ENCODE results near the gene PLA2G4E.
A peak's percentile ranks its signal among the peaks of the same experiment; 100 is the strongest.

The PLA2G4E gene

DNA sequence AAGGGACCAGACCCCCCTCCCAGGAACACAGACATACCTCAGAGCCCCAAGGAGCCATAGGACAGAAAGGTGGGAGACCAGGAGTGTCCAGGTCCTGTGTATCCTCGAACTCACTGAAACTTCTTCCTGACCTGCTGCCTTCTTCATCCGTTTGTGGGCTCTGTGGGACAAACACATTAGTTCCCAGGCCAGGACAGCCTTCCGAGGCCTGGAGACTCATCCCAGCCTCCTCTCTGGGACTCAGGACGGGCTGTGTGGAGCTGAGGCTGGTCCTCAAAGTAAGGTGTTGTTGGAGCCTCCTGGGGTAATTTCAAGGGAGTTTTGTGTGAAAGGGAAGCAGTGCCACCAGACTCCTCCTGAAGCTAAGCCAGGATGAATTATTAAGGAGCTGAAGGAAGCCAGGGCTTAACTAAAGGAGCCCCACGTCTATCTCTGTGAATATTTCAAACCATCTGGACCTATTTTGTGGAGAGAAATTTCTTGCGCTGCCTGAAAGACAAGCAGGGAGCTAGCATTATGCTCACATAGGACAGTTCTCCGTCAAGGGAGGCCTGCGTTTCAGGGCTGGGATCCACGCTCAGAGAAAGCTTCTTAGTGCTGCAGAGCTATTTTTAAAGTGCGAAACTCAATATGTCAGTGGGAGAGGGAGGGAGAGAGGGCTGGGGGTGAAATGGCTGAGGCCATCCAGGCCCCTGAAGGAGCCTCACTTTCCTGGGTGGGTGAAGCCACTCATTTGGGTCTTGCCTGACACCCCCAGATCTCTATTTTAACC lies 29.8 kb upstream of the PLA2G4E start:
- no peak for DNase-seq (ENCODE audit: low spot score)

DNA sequence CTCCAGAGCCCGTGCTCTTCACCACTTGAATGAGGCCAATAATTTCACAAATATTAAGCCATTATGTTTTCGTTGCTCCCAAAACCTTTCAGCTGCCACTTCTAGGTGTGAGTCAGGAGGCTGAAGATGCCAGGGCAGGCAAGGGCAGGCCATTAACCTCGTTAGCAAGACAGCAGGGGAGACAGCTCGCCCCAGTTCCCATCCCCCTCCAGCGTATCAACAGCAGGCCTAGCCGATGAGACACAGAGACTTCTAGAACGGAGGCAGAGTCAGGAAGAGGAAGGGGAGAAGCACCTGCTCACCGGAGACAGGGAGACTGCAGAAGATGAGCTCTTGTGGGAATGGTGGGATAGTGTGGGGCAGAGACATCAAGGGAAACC lies 28.0 kb upstream of the PLA2G4E start:
- DNase-seq (ENCODE audit: low spot score), result no peak

DNA sequence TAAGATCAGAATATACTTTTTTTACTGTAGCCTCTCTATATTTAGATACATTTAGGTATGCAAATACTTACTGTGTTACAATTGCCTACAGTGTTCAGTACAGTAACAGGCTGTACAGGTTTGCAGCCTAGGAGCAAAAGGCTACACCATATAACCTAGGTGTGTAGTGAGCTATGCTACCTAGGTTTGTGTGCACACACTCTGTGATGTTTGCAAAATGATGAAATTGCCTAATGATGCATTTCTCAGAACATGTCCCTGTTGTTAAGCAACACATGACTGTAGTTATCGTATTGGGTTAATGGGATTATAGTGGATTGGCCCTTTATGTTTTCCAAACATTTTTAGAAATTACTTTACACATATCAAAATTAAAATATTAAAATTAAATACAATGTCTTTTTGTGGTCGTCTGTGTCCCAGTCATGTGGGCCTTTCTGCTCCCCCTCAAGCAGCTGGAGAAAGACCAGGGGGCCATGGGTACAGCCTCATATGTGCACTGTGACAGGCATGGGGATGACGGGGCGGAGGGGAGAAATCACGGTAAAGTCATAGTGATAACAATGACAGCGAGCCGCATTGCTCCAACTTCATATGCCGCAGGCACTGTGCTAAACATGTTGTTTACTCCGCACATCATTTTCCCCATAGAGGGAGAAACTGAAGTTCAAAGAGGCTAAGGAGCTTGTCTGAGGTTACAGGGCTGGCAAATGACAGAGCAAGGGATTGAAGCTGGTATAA lies 27.4 kb upstream of the PLA2G4E start:
- DNase-seq (ENCODE audit: low spot score), result no peak

DNA sequence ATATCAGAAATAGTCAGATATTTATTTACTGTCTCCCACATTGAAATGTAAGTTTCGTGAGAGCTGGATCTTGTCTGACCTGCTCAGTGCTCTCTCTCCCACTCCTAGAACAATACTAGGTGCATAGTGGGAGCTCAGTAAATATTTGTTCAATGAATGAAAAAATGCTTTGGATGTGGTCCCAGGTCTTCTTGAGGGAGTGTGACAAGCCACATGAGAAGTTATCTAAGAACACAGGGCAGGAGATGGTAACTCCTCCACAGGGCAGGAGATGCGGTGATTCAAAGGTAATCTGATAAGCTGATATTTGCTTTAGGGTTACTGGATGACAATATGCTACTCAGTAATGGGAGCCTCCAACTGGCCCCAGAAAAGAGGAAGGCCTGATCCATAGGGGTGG lies 25.8 kb upstream of the PLA2G4E start:
- no peak for DNase-seq (ENCODE audit: low spot score)

DNA sequence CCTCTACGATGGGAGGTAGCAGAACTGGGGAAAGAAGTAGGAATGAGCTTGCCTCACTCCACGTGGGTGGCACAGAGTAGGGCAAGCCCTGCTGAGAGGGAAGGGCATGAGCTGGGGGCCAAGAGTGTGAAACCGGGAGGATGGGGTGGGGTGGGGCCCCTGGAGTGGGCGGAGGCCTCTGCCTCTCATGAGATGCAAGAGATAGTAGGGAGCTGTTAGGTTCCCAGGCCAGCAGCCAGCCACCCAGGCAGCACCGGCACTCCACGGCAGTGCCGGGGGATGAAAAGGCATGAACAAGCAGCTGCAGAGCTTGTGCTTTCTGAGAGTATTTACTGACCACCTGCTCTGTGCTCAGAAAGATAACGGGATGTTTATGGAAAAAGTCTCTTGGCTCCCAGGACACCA lies 24.4 kb upstream of the PLA2G4E start:
- no peak for DNase-seq (ENCODE audit: low spot score)

DNA sequence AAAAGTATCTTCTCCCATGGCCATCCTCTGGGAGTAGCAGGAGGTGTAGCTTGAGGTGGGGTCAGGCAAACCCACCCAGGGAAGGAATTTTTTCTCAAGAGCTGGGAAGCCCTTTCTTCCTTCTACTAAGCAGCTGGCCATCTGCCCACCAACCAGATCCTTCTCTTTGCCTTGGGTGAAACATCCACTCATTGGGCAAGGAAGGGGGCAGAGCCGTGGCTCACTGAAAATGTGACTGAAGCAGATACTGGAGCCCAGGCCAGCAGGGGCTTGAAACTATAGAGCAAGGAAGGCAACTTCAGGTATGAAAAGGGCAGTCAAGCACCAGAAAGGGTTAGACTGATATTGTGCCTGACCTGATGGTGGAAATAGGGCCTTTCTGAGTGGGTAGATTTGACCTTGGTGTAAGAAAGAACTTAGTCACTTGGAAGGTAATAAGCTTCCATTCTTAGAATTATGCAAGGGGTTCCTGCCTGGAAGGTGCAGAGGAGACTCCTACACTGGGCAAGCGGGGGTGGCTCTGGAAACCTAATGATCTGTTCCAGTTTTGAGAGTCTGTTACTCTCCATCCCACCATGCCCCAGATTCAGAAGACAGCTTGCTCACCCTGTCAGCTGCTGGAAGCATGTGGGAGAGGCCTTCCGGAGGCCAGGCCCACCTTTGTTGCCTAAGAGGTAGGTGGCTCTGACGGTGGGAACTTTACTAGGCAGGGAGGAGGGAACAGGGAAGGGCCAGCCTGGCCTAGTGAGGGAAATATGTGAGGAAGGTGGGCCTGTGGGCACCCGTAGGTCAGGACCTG lies 22.0 kb upstream of the PLA2G4E start:
- no peak for DNase-seq (ENCODE audit: low spot score)

DNA sequence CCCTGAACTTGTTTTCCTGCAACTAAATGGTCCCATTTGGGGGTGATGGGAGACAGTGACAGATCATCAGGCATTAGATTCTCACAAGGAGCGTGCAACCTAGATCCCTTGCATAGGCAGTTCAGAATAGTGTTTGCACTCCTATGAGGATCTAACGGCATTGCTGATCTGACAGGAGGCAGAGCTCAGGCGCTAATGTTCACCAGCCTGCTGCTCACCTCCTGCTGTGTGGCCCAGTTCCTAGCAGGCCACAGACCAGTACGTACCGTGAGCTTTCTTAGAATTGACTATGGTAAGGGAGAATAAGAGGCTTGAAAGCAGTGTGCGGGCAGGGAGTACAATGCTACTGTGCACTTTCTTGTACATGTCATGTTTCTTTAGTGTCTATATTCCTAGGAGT lies 17.6 kb upstream of the PLA2G4E start:
- DNase-seq (ENCODE audit: low spot score), result no peak

DNA sequence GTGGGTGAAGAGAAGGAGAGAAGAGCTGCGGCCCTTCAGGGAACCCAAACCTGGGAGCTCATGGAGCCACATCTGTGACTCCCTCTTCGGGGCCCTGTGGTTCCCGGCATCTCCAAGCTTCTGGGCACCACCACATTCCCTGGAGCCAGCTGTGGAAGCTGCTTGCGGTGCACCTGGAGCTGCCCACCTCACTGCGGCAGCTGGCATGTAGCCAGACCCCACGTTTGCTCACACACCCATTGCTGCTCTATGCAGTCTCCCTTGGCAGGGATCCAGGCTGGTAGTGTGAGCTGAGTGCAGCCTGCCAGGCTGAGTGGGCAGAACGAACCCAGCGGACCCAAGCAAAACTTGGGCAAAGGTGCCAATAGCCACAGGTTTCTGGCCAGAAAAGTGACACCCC lies 16.8 kb upstream of the PLA2G4E start:
- peak; percentile 75 for DNase-seq (ENCODE audit: low spot score)

DNA sequence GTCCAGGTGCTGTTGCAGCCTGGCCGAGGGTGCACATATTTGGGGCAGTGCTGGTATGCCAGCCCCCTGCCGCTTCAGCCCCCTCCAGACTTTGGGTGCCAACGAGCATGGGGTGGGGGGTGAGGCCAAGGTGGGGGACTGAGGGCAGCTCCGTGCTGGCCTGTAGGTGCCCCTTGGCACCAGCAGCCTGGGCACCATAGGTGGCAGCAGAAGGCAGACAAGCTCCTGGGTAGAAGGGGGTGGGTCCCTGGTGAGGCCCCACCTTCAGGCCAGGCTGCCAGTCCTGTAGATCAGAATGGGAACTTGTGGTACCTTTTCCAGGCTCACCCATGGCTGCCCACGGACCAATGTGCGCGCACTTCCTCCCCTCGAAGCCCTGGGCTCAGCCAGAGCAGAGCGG lies 16.1 kb upstream of the PLA2G4E start:
- no peak for DNase-seq (ENCODE audit: low spot score)

DNA sequence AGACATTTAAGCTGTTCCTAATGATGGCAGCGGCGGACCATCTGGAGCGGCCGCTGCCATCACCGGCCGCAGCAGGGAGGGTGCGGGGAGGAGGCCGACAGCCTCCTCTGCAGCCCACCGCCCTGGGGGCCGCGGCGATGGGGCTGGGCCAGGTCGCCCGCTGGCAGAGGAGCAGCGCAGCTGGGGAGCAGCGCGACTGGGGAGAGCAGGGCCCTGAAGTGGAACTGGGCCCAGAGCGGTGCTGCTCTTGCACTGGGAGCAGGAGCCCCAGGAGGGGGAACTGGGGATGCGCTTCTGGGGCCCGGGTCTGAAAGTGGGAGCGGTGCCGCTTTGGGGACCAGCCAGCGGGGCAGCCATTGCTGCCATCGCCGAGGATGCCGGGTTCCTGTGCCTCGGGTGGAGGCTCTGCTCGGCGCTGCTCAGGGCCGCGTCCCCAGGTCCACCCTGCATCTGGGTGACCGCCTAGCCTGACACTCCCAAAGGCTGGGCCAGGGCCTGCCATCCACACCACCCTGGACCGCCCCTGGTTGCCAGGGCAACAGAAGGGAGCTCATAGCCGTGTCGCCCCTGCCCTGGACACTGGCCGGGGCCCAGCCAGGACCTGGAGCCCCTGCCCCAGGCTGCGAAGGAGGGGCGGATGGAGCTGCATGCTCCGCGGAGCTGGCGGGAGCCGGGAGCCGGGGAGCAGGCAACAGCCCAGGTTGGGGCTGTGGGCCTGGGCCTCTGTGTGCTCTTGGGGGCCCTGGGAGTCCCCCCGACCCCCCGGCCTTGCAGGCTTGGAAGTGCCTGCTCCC lies 15.5 kb upstream of the PLA2G4E start:
- DNase-seq (ENCODE audit: low spot score), result no peak

DNA sequence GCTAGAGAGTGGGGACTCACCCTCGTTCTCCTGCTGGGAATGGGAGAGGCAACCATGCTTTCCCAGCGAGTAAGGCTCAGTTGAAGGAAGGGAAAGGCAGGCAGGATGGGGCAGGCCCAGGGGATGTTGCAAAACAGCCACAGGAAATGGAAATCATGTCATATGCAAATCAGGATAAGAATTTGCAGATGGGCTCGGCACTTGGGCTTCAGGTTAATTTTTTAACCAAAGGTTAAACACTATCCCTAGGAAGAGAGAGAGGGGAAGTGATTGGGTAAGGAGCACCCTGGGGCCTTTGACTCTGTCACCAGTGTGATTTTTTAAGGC lies 14.6 kb upstream of the PLA2G4E start:
- peak; percentile 87 for DNase-seq (ENCODE audit: low spot score)

DNA sequence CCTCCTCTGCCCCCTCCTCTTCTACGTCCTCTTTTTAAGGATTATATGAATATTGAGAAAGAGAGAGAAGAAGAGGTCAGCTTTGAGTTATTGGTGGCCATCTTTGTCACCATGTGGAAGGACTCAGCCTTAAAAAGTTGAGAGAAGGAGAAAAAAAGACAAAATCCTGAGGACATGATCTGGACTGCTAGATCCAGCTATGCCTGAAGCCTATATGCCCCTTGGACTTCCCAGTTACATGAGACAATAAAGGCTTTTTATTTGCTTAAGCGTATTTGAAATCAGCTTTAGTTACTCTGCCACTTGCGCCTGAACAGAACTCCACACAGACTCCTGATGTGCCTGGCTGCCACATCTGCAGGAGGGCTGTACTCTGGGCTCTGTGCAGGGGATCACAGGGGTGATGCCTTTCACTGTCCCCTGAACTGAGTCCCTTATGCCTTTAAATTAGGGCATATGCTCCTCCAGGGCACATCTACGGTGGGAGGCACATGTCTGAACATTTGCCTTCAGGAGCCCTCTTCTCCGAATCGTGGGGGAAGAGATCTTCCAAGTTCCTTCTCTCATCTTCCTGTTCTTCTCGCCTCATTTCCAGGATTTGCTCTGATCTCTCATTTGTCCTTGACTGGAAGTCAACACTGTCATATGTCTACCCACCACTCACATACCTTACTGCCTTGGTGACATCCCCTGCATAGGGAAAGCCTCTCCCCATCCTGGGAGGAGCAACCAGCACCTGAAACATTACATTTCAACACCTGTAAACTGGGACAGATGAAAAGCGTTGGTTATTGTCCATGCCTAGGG lies 14.0 kb upstream of the PLA2G4E start:
- no peak for DNase-seq (ENCODE audit: low spot score)

DNA sequence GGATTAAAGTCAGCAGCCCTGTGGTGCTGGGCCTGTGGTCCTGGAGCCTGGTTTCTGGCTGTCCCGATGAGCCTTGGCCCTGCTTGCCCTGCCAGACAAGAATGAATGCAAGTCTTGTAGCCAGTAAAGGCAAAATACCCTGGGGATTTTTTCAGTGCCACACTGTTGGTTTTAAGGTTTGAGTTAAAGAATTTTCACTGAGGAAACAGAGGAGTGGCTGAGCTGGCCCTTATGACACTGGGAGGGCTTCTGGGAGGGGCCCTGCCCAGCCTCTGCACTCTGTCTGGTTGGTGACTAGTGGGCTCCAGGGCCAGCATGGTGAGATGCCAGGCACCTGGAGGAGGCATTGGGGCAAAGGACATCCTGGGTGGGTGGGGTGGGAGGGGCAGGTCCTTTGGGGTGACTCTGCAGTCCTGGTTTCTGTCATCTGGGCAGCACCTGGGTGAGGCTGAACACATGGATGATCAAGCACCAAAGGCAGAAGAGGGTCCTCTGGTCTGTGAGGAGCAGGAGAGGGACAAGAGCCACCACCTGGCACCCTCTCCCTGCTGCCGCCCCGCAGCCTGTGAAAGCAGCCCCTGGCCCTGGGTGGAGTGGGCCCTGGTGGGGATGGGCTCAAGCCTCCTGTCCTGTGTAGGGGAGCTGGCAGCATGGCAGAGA lies 12.5 kb upstream of the PLA2G4E start:
- DNase-seq (ENCODE audit: low spot score), result no peak

DNA sequence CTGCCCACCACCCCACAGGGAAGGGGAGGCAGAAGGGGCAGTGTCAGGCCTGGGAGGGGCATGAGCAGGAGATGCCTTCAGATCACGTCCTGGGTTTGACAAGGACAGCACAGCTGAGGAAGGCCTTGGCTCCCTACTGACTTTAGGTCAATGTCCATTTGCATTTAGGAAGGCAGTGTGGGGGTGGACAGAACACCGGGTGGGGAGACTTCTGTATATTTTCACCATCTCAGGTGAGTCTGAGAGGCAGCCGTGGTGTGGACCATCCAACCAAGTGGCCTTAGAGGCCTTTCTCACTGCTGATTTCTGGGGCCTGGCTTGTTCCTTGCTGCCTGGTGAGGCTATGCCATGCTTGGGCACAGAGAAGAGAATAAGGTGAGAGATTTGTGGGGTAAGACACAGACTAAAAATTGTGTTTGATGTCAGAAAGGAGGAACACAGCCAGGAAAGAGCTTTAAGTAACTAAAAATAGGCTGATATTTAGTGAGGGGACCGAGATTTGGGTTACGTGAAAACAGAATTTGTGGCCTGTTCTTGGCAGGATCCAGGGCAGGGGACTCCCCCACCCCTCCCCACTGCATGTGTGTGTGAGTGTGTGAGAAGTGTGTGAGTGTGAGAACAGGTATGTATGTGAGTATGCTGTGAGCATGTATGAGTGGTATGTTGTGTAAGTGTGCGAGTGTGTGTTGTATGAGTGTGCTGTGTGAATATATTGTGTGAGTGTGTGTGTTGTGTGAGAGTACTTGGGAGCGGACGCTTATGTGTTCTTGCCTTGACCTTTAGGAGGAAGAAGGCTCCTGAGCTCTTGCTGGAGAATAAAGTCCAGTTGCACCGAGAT lies 11.8 kb upstream of the PLA2G4E start:
- DNase-seq (ENCODE audit: low spot score), result no peak

DNA sequence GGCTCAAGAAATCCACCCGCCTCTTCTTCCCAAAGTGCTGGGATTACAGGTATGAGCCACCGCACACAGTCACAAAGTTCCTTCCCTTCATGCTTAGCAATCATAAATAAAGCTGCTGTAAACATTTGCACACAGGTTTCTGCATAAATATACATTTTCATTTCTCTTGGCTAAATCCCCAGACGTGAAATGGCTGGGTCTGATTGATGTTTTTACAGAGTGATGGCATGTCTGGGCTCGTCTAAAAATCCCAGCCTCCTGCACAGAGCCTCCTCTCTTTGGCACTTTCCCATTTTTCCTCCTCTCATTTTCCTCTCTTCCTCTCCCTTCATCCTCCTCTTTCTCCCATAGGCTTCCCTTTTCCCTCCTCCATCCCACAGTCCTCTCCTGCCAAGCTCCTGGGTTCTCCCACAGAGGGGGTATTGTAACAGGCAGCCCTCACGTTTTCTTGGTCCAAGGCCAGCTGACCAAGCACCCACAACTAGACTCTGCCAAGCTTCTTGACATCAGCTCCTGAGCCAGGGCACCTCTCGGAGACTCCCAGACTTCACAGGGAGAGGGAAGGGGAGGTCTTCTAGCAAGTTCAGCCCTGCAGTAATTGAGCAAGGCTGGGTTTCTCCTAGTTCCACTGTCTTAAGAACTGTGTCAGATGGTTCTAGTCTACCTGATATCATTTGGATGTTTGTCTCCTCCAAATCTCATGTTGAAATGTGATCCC lies 10.5 kb upstream of the PLA2G4E start:
- no peak for DNase-seq (ENCODE audit: low spot score)

DNA sequence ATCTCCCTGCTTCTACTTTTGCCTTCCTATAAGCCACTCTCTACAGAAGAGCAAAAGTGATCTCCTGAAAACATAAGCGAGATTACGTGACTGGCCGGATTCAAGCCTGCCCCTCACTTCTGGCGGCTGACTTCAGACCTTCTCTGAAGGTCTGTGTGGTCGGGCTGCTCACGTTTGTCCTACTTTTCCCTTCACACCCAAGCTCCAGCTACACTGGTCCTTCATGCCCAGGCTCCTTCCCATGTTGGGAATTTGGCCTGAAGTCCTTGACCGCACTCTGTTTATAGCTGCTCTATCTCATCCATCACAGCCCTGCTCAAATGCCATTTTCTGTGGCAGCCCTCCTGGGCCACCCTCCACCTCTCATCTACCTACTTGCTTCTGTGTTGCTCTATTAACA lies 6.7 kb upstream of the PLA2G4E start:
- no peak for DNase-seq (ENCODE audit: low spot score)

DNA sequence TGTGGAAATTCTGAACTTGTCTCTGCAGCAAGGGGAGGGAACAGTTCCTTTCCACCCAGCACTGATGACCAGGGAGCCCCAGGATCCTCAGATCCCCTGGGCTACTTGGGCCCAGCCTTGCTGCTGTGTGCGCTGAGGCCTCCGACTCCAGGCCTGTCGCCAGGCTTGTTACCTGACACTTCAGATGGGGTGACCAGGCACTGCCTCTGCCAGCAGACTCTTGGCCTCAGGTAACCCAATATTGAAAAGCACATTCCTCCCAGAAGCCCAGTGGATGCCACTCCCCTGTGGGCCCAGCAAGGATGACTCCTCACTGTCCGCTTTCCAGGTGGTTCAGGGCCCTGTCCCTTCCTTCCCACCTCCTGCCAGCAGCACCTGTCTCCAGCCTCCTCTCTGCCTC lies 3.5 kb upstream of the PLA2G4E start:
- DNase-seq (ENCODE audit: low spot score), result no peak

DNA sequence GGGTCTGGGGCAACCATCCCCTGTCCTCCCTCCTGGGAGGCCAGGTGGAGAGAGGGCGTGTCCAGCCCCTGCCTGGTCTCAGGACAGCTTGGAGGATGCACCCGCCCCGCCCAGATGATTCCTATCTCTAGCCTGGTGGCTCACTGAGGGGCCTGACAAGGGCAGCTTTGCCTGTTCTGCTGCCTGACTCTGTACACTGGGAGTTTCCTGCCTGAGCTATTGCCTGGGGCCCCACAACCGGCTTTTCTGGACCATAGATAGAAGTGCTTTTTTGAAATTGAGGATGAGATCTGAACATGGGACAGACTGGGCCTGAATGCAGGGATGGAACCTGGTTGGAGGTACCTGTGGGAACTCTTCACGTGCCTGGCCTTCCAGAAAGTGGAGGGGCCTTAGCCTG lies 751 bp upstream of the PLA2G4E start:
- DNase-seq (ENCODE audit: low spot score), result no peak
